Fibroblast of skin of left quadriceps (primary cell): Measurements from ENCODE around the gene HECW1.
"Not testable (repeated sequence)": the region's sequence is repeated elsewhere in the genome, so short reads cannot be mapped to it uniquely, and the experiment has no call there.

Source experiments
- DNase-seq, 2 experiments: peaks; one replicate each; pipeline ENCODE4 v3.0.0-alpha.2; 2013; ENCODE audit warnings: low read depth in 2 of 2

The HECW1 gene

GRCh38 chr7:43573832-43574231, 461.4 kb downstream of the HECW1 start:
- not testable (repeated sequence) for DNase-seq

GRCh38 chr7:43575506-43575905, 463.1 kb downstream of the HECW1 start:
- no peak for DNase-seq

GRCh38 chr7:43576241-43576640, 463.8 kb downstream of the HECW1 start:
- no peak for DNase-seq

GRCh38 chr7:43577485-43577951, 465.1 kb downstream of the HECW1 start:
- DNase-seq, result no peak

GRCh38 chr7:43582503-43583423, 470.3 kb downstream of the HECW1 start, which contains the start of gene STK17A:
Gene STK17A (plus strand): TSS chr7:43583108. CDS start chr7:43583244, 136 bp downstream.
- peak; percentile 79 to 80 for DNase-seq

GRCh38 chr7:43583424-43584194, 471.2 kb downstream of the HECW1 start:
- DNase-seq, result no peak

- DNase-seq, result no peak
These were observed 471.7 kb downstream of the HECW1 start for GRCh38 chr7:43584195-43584586.

- not testable (repeated sequence) for DNase-seq
These were observed 472.3 kb downstream of the HECW1 start for GRCh38 chr7:43584733-43585132.

GRCh38 chr7:43585562-43585961, 473.1 kb downstream of the HECW1 start:
- no peak for DNase-seq

- no peak for DNase-seq
These were observed 473.9 kb downstream of the HECW1 start for GRCh38 chr7:43586251-43586900.

GRCh38 chr7:43588477-43589132, 476.2 kb downstream of the HECW1 start:
- DNase-seq, result no peak

- no peak for DNase-seq
These were observed 476.7 kb downstream of the HECW1 start for GRCh38 chr7:43589133-43589478.

- DNase-seq, result no peak
These were observed 477.3 kb downstream of the HECW1 start for GRCh38 chr7:43589728-43590127.

- no peak for DNase-seq
These were observed 478.6 kb downstream of the HECW1 start for GRCh38 chr7:43590862-43591557.

GRCh38 chr7:43591558-43592180, 479.2 kb downstream of the HECW1 start:
- no peak for DNase-seq

- DNase-seq, result no peak
These were observed 479.9 kb downstream of the HECW1 start for GRCh38 chr7:43592326-43592725.

GRCh38 chr7:43593010-43593409, 480.6 kb downstream of the HECW1 start:
- no peak for DNase-seq

GRCh38 chr7:43594020-43594419, 481.6 kb downstream of the HECW1 start:
- no peak for DNase-seq

GRCh38 chr7:43596426-43596825, 484.0 kb downstream of the HECW1 start:
- DNase-seq, result not testable (repeated sequence)

- DNase-seq, result no peak
These were observed 487.6 kb downstream of the HECW1 start for GRCh38 chr7:43600056-43600455.
